ENCODE measurements around the gene GBGT1.

- TF ChIP-seq CTCF (conservative IDR thresholded peaks at IDR 0.05; ENCODE audit: low read depth in 2 of 2) = no peak
- no peak for TF ChIP-seq EZH2 (IDR thresholded peaks at IDR 0.05; ENCODE audit: low read depth, unreplicated experiment)
- TF ChIP-seq POLR2AphosphoS5 (IDR thresholded peaks at IDR 0.05; ENCODE audit: low read depth) = no peak
- TF ChIP-seq EZH2phosphoT487 (IDR thresholded peaks at IDR 0.05; ENCODE audit: unreplicated experiment) = no peak
- no peak for TF ChIP-seq REST (IDR thresholded peaks at IDR 0.05; ENCODE audit: unreplicated experiment)
- TF ChIP-seq JUNB (IDR thresholded peaks at IDR 0.05; ENCODE audit: unreplicated experiment) = no peak
- TF ChIP-seq CREB1 (CRISPR knock-in tag; IDR thresholded peaks at IDR 0.05; ENCODE audit: low read depth) = no peak
- no peak for TF ChIP-seq ETS1 (IDR thresholded peaks at IDR 0.05)
- TF ChIP-seq ZNF331 (CRISPR knock-in tag; IDR thresholded peaks at IDR 0.05; ENCODE audit: low read depth) = no peak
- TF ChIP-seq STAT1 (IDR thresholded peaks at IDR 0.05; ENCODE audit: unreplicated experiment) = no peak
- TF ChIP-seq ZNF114 (CRISPR knock-in tag; IDR thresholded peaks at IDR 0.05) = no peak
- TF ChIP-seq NANOG (IDR thresholded peaks at IDR 0.05; ENCODE audit: borderline replicate concordance) = no peak
Observed at GRCh38 chr9:133106511-133107244, 57.0 kb downstream of the GBGT1 start.

All from GM23338 (cell line).